HG02973 (cell line): ENCODE measurements around the gene IL36B.
"Not testable (repeated sequence)": the region's sequence is repeated elsewhere in the genome, so short reads cannot be mapped to it uniquely, and the experiment has no call there.

Experiments used
- ATAC-seq: cut with Tn5 transposase; IDR thresholded peaks from one replicate; pipeline ENCODE4 v1.9.1; 2021; ENCODE audit warnings: moderate library complexity; ENCODE audit not compliant: unreplicated experiment

The IL36B gene

GRCh38 chr2:113052396-113052917 lies at the start of gene IL36B:
Gene IL36B (minus strand): TSS chr2:113052867.
- ATAC-seq, result no peak

- no peak for ATAC-seq
Measured at GRCh38 chr2:113102133-113102532, 49.5 kb upstream of the IL36B start.

GRCh38 chr2:113098532-113098931 lies 45.9 kb upstream of the IL36B start:
- ATAC-seq, result no peak

GRCh38 chr2:113098041-113098440 lies 45.4 kb upstream of the IL36B start:
- peak; percentile 70 for ATAC-seq

- not testable (repeated sequence) for ATAC-seq
Measured at GRCh38 chr2:113096842-113097618, 44.4 kb upstream of the IL36B start.

- ATAC-seq, result not testable (repeated sequence)
Measured at GRCh38 chr2:113096306-113096705, 43.6 kb upstream of the IL36B start.

GRCh38 chr2:113093613-113093977 lies 40.9 kb upstream of the IL36B start:
- ATAC-seq, result no peak

GRCh38 chr2:113092864-113093612 lies 40.4 kb upstream of the IL36B start:
- ATAC-seq, result no peak

- no peak for ATAC-seq
Measured at GRCh38 chr2:113091231-113091896, 38.7 kb upstream of the IL36B start.

- ATAC-seq, result no peak
Measured at GRCh38 chr2:113089916-113090315, 37.2 kb upstream of the IL36B start.

GRCh38 chr2:113088213-113088992 lies 35.7 kb upstream of the IL36B start:
- no peak for ATAC-seq

GRCh38 chr2:113085542-113085941 lies 32.9 kb upstream of the IL36B start:
- no peak for ATAC-seq

GRCh38 chr2:113084249-113085000 lies 31.8 kb upstream of the IL36B start:
- ATAC-seq, result no peak

- no peak for ATAC-seq
Measured at GRCh38 chr2:113083296-113083695, 30.6 kb upstream of the IL36B start.

- no peak for ATAC-seq
Measured at GRCh38 chr2:113081488-113082210, 29.0 kb upstream of the IL36B start.

- ATAC-seq, result no peak
Measured at GRCh38 chr2:113080134-113080533, 27.5 kb upstream of the IL36B start.

- ATAC-seq, result no peak
Measured at GRCh38 chr2:113079131-113079530, 26.5 kb upstream of the IL36B start.

GRCh38 chr2:113078350-113078839 lies 25.7 kb upstream of the IL36B start:
- ATAC-seq, result no peak

- ATAC-seq, result no peak
Measured at GRCh38 chr2:113077921-113078320, 25.3 kb upstream of the IL36B start.
